Osteoblast (primary cell): ENCODE data around the gene PPFIA2. TPM values are rescaled to one million over a fixed set of nuclear protein-coding genes. Genes with fewer than 3 reads are reported as not detected.

Experiments
- DNase-seq: peaks from one replicate; pipeline ENCODE4 v3.0.0; 2011; ENCODE audit warnings: low spot score, mixed read lengths; ENCODE audit not compliant: insufficient read length; ENCODE audit errors: missing footprints
- H2AFZ ChIP-seq: 2 replicates; pipeline ENCODE4 v1.6.0; 2011; ENCODE audit warnings: mild to moderate bottlenecking, low read length
- H3K27ac ChIP-seq: 2 replicates; pipeline ENCODE4 v1.5.1; 2011; ENCODE audit warnings: mild to moderate bottlenecking, low read depth, low read length, moderate library complexity
- H3K27me3 ChIP-seq: 2 replicates; pipeline ENCODE4 v1.6.0; 2012; ENCODE audit warnings: mild to moderate bottlenecking, control low read depth, inconsistent platforms, low read length, moderate library complexity; ENCODE audit not compliant: insufficient read depth
- H3K36me3 ChIP-seq: 2 replicates; pipeline ENCODE4 v1.5.1; 2011; ENCODE audit warnings: mild to moderate bottlenecking, low read length, control low read depth, moderate library complexity; ENCODE audit not compliant: insufficient read depth
- H3K4me1 ChIP-seq: 2 replicates; pipeline ENCODE4 v1.5.1; 2011; ENCODE audit warnings: mild to moderate bottlenecking, low read length, control low read depth, moderate library complexity; ENCODE audit not compliant: insufficient read depth
- H3K4me2 ChIP-seq: 2 replicates; pipeline ENCODE4 v1.6.0; 2011; ENCODE audit warnings: mild to moderate bottlenecking, low read length; ENCODE audit not compliant: insufficient read depth
- H3K4me3 ChIP-seq: fragments of 200-600 bp; sonication (generic); 3 replicates; pipeline ENCODE4 v1.5.1; 2012; ENCODE audit warnings: mild to moderate bottlenecking, low read length, inconsistent platforms; ENCODE audit not compliant: insufficient read depth
- H3K79me2 ChIP-seq: 2 replicates; pipeline ENCODE4 v1.6.0; 2012; ENCODE audit warnings: mild to moderate bottlenecking, low read length, control low read depth, inconsistent platforms; ENCODE audit not compliant: insufficient read depth
- H3K9me3 ChIP-seq: 2 replicates; pipeline ENCODE4 v1.5.1; 2011; ENCODE audit warnings: low read depth, low read length, control low read depth
- H4K20me1 ChIP-seq: 2 replicates; pipeline ENCODE4 v1.6.0; 2012; ENCODE audit warnings: mild to moderate bottlenecking, low read length, control low read depth; ENCODE audit not compliant: insufficient read depth
- CTCF ChIP-seq: IDR thresholded peaks from 2 replicates; pipeline ENCODE4 v1.5.1; 2011; ENCODE audit warnings: mild to moderate bottlenecking, low read depth, low read length, moderate library complexity; ENCODE audit errors: extremely low read depth
- total RNA-seq: library from RNA; depleted of rRNA; stranded (reverse); fragments of >200 nt; gene quantifications from 2 replicates; pipeline ENCODE4 v1.2.3, GENCODE V29; 2012

The PPFIA2 gene
- total RNA-seq, 1 donor: 3.3 TPM

DNA sequence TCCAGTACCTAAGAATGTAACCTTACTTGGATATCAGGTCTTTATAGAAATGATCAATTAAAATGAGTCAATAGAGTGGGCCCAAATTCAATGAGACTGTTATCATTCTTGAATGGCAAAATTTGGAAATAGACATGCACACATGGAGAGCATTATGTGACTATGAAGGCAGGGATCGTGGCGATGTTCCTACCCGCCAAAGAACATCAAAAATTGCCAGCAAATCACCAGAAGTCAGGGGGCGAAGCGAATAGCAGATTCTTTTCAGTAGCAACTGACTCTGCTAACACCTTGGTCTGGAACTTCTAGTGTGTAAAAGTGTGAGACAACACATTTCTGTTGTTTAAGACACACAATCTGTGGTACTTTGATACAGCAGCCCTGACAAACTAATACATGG lies 488.8 kb downstream of the PPFIA2 start:
- Histone ChIP-seq H3K4me2 (no peak overlapping the region), H3K9me3 (no peaks in the 10 kb centered on the region), H3K36me3 (no peaks in the 10 kb centered on the region), H3K27me3 (no peaks in the 10 kb centered on the region), H3K4me3 (no peak overlapping the region), H2AFZ (no peak overlapping the region), H4K20me1 (no peaks in the 10 kb centered on the region), H3K79me2 (no peaks in the 10 kb centered on the region), H3K27ac (no peak overlapping the region), H3K4me1 (no peaks in the 10 kb centered on the region)
- TF ChIP-seq CTCF: no peak
- no peak for DNase-seq

DNA sequence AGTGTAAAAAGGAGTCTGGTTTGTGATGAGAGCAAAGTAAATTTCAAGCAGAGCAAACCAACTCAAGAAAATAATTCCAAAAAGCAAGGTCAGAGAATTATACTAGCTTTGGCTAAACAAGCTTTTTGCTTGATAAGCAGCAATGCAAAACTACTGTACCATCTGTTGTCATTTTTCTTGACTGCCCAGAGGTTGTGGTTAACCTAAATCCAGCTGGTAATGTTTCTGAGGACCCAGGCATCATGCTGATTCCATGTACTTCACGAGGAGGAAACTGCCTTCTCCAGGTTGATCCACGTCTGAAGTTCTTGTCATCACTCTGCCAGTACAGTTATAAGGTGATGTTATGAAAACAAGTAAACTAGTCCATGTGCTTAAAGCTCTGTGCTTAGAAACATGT lies 496.1 kb downstream of the PPFIA2 start:
- no peak overlapping the region for H3K4me3 ChIP-seq
- DNase-seq: no peak
- H2AFZ ChIP-seq: no peak overlapping the region
- H3K79me2 ChIP-seq: no peaks in the 10 kb centered on the region
- H3K36me3 ChIP-seq: no peaks in the 10 kb centered on the region
- TF ChIP-seq CTCF: no peak
- H3K27ac ChIP-seq: no peak overlapping the region
- H3K9me3 ChIP-seq: no peaks in the 10 kb centered on the region
- no peaks in the 10 kb centered on the region for H3K27me3 ChIP-seq
- no peaks in the 10 kb centered on the region for H3K4me1 ChIP-seq
- H3K4me2 ChIP-seq: no peak overlapping the region
- H4K20me1 ChIP-seq: no peaks in the 10 kb centered on the region

GRCh38 chr12:81261508-81262207 lies 497.5 kb downstream of the PPFIA2 start:
- no peaks in the 10 kb centered on the region for H3K4me1 ChIP-seq
- H3K27ac ChIP-seq: no peak overlapping the region
- no peaks in the 10 kb centered on the region for H4K20me1 ChIP-seq
- H3K27me3 ChIP-seq: no peaks in the 10 kb centered on the region
- no peaks in the 10 kb centered on the region for H3K79me2 ChIP-seq
- no peak for TF ChIP-seq CTCF
- H3K9me3 ChIP-seq: no peaks in the 10 kb centered on the region
- no peaks in the 10 kb centered on the region for H3K36me3 ChIP-seq
- DNase-seq: no peak
- H3K4me3 ChIP-seq: no peak overlapping the region
- H2AFZ ChIP-seq: no peak overlapping the region
- no peak overlapping the region for H3K4me2 ChIP-seq

GRCh38 chr12:81259360-81259759 lies 499.8 kb downstream of the PPFIA2 start:
- no peak overlapping the region for H3K4me2 ChIP-seq
- no peak overlapping the region for H2AFZ ChIP-seq
- no peaks in the 10 kb centered on the region for H3K9me3 ChIP-seq
- no peak overlapping the region for H3K4me3 ChIP-seq
- H4K20me1 ChIP-seq: no peaks in the 10 kb centered on the region
- H3K4me1 ChIP-seq: no peaks in the 10 kb centered on the region
- H3K27me3 ChIP-seq: no peaks in the 10 kb centered on the region
- H3K36me3 ChIP-seq: no peaks in the 10 kb centered on the region
- no peak overlapping the region for H3K27ac ChIP-seq
- no peak for DNase-seq
- no peaks in the 10 kb centered on the region for H3K79me2 ChIP-seq
- TF ChIP-seq CTCF: no peak
